H1 (cell line): Measurements from ENCODE around the gene CACNA1A.

Experiments
- BCL11A ChIP-seq, 2 experiments: IDR thresholded peaks; one replicate each; pipeline ENCODE4 v1.6.1; 2011; ENCODE audit warnings: low read depth in 2 of 2, low read length in 2 of 2, mild to moderate bottlenecking in 2 of 2
- CTCF ChIP-seq, 3 experiments: IDR thresholded peaks; 1 replicate in 2 of 3; 2 replicates in 1 of 3; pipeline versions ENCODE4 v1.5.1 to v1.6.1; 2011; ENCODE audit warnings: low read length in 3 of 3, mild to moderate bottlenecking in 3 of 3, inconsistent platforms in 2 of 3, low read depth in 1 of 3, moderate library complexity in 1 of 3; ENCODE audit not compliant: insufficient read depth in 1 of 3; ENCODE audit errors: control extremely low read depth in 1 of 3
- JUND ChIP-seq: IDR thresholded peaks from 2 replicates; pipeline ENCODE4 v1.6.1; 2011; ENCODE audit warnings: mild to moderate bottlenecking, improper control_type of control experiment, low read length
- MAFK ChIP-seq: IDR thresholded peaks from 2 replicates; pipeline ENCODE4 v1.6.1; 2012; ENCODE audit warnings: low read depth, mild to moderate bottlenecking, improper control_type of control experiment, low read length

- TF ChIP-seq JUND (no peak), BCL11A (IDR thresholded peaks at IDR 0.05; ENCODE audit: low read depth in 2 of 2, low read length in 2 of 2) (no peak), CTCF (IDR thresholded peaks at IDR 0.05; ENCODE audit: control extremely low read depth in 1 of 3, insufficient read depth in 1 of 3, low read depth in 1 of 3, low read length in 3 of 3) (no peak), MAFK (no peak)
These were observed 277.7 kb downstream of the CACNA1A start for GRCh38 chr19:13228561-13228960.
